ENCODE data around the gene GRM3.

Gene GRM3

GRCh38 chr7:86708031-86708680 is 64.4 kb downstream of the GRM3 start:
- FAIRE-seq: no peak
- DNase-seq (ENCODE audit: insufficient read length): no peak
- TF ChIP-seq POLR2AphosphoS5 (IDR thresholded peaks at IDR 0.05; ENCODE audit: low read depth, low read length): no peak
- TF ChIP-seq POLR2A (IDR thresholded peaks at IDR 0.05; ENCODE audit: low read depth, low read length): no peak
- no peak for TF ChIP-seq TAF1 (IDR thresholded peaks at IDR 0.05; ENCODE audit: borderline replicate concordance, low read depth, low read length)

- FAIRE-seq (no peak), DNase-seq (ENCODE audit: insufficient read length) (no peak)
These were observed 76.6 kb downstream of the GRM3 start for GRCh38 chr7:86720306-86720705.

GRCh38 chr7:86733783-86734182 is 90.1 kb downstream of the GRM3 start:
- FAIRE-seq (no peak), DNase-seq (ENCODE audit: insufficient read length) (no peak)
- no peak for TF ChIP-seq POLR2AphosphoS5 (IDR thresholded peaks at IDR 0.05; ENCODE audit: low read depth, low read length)
- TF ChIP-seq TAF1 (IDR thresholded peaks at IDR 0.05; ENCODE audit: borderline replicate concordance, low read depth, low read length): no peak
- no peak for TF ChIP-seq POLR2A (IDR thresholded peaks at IDR 0.05; ENCODE audit: low read depth, low read length)

More at GRCh38 chr7:86720306-86720705, 76.6 kb downstream of the GRM3 start:
- TF ChIP-seq TAF1 (IDR thresholded peaks at IDR 0.05; ENCODE audit: borderline replicate concordance, low read depth, low read length): no peak
- TF ChIP-seq POLR2A (IDR thresholded peaks at IDR 0.05; ENCODE audit: low read depth, low read length): no peak
- TF ChIP-seq POLR2AphosphoS5 (IDR thresholded peaks at IDR 0.05; ENCODE audit: low read depth, low read length): no peak

- DNase-seq (ENCODE audit: insufficient read length): no peak
- no peak for FAIRE-seq
- TF ChIP-seq POLR2AphosphoS5 (IDR thresholded peaks at IDR 0.05; ENCODE audit: low read depth, low read length): no peak
These were observed 101.5 kb downstream of the GRM3 start for GRCh38 chr7:86745013-86745745.

- FAIRE-seq (peak; percentile 56), DNase-seq (ENCODE audit: insufficient read length) (no peak)
- TF ChIP-seq POLR2A (IDR thresholded peaks at IDR 0.05; ENCODE audit: low read depth, low read length) (no peak), POLR2AphosphoS5 (IDR thresholded peaks at IDR 0.05; ENCODE audit: low read depth, low read length) (no peak), TAF1 (IDR thresholded peaks at IDR 0.05; ENCODE audit: borderline replicate concordance, low read depth, low read length) (no peak)
These were observed 104.0 kb downstream of the GRM3 start for GRCh38 chr7:86747698-86748097.

- FAIRE-seq (no peak), DNase-seq (ENCODE audit: insufficient read length) (no peak)
- no peak for TF ChIP-seq POLR2AphosphoS5 (IDR thresholded peaks at IDR 0.05; ENCODE audit: low read depth, low read length)
- no peak for TF ChIP-seq TAF1 (IDR thresholded peaks at IDR 0.05; ENCODE audit: borderline replicate concordance, low read depth, low read length)
- TF ChIP-seq POLR2A (IDR thresholded peaks at IDR 0.05; ENCODE audit: low read depth, low read length): no peak
These were observed 104.5 kb downstream of the GRM3 start for GRCh38 chr7:86748201-86748600.

GRCh38 chr7:86748843-86749719 is 105.4 kb downstream of the GRM3 start:
- DNase-seq (ENCODE audit: insufficient read length) (no peak), FAIRE-seq (peak; percentile 54)
- TF ChIP-seq POLR2AphosphoS5 (IDR thresholded peaks at IDR 0.05; ENCODE audit: low read depth, low read length) (no peak), POLR2A (IDR thresholded peaks at IDR 0.05; ENCODE audit: low read depth, low read length) (no peak), TAF1 (IDR thresholded peaks at IDR 0.05; ENCODE audit: borderline replicate concordance, low read depth, low read length) (no peak)

- DNase-seq (ENCODE audit: insufficient read length) (no peak), FAIRE-seq (no peak)
- TF ChIP-seq POLR2A (IDR thresholded peaks at IDR 0.05; ENCODE audit: low read depth, low read length) (no peak), POLR2AphosphoS5 (IDR thresholded peaks at IDR 0.05; ENCODE audit: low read depth, low read length) (no peak), TAF1 (IDR thresholded peaks at IDR 0.05; ENCODE audit: borderline replicate concordance, low read depth, low read length) (no peak)
These were observed 106.3 kb downstream of the GRM3 start for GRCh38 chr7:86749741-86750665.

- FAIRE-seq (no peak), DNase-seq (ENCODE audit: insufficient read length) (no peak)
- TF ChIP-seq POLR2AphosphoS5 (IDR thresholded peaks at IDR 0.05; ENCODE audit: low read depth, low read length) (no peak), POLR2A (IDR thresholded peaks at IDR 0.05; ENCODE audit: low read depth, low read length) (no peak), TAF1 (IDR thresholded peaks at IDR 0.05; ENCODE audit: borderline replicate concordance, low read depth, low read length) (no peak)
These were observed 116.5 kb downstream of the GRM3 start for GRCh38 chr7:86760236-86760635.

- FAIRE-seq: no peak
- no peak for DNase-seq (ENCODE audit: insufficient read length)
- TF ChIP-seq POLR2A (IDR thresholded peaks at IDR 0.05; ENCODE audit: low read depth, low read length) (no peak), TAF1 (IDR thresholded peaks at IDR 0.05; ENCODE audit: borderline replicate concordance, low read depth, low read length) (no peak), POLR2AphosphoS5 (IDR thresholded peaks at IDR 0.05; ENCODE audit: low read depth, low read length) (no peak)
These were observed 118.4 kb downstream of the GRM3 start for GRCh38 chr7:86762129-86762528.

All from GM12892 (cell line).